ENCODE results near the gene FAM151B. TPM values are rescaled to one million over a fixed set of nuclear protein-coding genes. Genes with fewer than 3 reads are reported as not detected.
A peak's percentile ranks its signal among the peaks of the same experiment; 100 is the strongest.

Gene FAM151B
- total RNA-seq, 1 donor from 2014 or later = 3.8 TPM

GRCh38 chr5:80541392-80541791 is 53.5 kb downstream of the FAM151B start:
- no peak for DNase-seq (ENCODE audit: low read depth)
- H3K36me3 ChIP-seq (ENCODE audit: control insufficient read depth, insufficient read depth, low read length) = no peaks in the 10 kb centered on the region
- no peaks in the 10 kb centered on the region for H3K27me3 ChIP-seq (ENCODE audit: control insufficient read depth, insufficient read depth, low read length)
- H3K4me3 ChIP-seq (ENCODE audit: low read depth, low read length) = no peak overlapping the region
- TF ChIP-seq, protein P1, sequence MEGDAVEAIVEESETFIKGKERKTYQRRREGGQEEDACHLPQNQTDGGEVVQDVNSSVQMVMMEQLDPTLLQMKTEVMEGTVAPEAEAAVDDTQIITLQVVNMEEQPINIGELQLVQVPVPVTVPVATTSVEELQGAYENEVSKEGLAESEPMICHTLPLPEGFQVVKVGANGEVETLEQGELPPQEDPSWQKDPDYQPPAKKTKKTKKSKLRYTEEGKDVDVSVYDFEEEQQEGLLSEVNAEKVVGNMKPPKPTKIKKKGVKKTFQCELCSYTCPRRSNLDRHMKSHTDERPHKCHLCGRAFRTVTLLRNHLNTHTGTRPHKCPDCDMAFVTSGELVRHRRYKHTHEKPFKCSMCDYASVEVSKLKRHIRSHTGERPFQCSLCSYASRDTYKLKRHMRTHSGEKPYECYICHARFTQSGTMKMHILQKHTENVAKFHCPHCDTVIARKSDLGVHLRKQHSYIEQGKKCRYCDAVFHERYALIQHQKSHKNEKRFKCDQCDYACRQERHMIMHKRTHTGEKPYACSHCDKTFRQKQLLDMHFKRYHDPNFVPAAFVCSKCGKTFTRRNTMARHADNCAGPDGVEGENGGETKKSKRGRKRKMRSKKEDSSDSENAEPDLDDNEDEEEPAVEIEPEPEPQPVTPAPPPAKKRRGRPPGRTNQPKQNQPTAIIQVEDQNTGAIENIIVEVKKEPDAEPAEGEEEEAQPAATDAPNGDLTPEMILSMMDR (IDR thresholded peaks at IDR 0.05; ENCODE audit: insufficient read depth, low read length, poor library complexity, severe bottlenecking) = no peak

DNA sequence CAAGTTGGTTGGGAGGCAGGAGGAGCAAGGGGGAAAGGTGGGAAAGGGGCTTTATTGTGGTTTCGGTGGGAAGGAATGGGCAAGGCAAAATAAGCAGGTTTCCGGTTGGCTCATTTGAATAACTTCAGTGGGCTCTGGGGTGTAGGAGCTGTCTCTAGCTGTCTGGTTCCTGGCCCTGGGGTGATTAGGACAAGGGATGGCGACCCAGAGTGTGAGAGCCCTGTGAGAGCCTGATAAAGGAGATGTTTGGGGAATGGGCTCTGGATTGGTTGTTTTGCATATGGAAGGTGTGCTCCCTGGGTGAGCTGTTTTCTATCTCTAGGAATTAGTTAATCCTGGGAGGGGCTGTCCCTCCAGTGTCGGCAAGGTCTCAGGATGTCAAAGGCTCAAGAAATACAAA is 66.7 kb downstream of the FAM151B start:
- TF ChIP-seq, protein P1 (IDR thresholded peaks at IDR 0.05; ENCODE audit: insufficient read depth, low read length, poor library complexity, severe bottlenecking) = no peak
- Histone ChIP-seq H3K4me3 (ENCODE audit: low read depth, low read length) (no peak overlapping the region), H3K36me3 (ENCODE audit: control insufficient read depth, insufficient read depth, low read length) (no peaks in the 10 kb centered on the region), H3K27me3 (ENCODE audit: control insufficient read depth, insufficient read depth, low read length) (no peaks in the 10 kb centered on the region)
- DNase-seq (ENCODE audit: low read depth) = no peak

DNA sequence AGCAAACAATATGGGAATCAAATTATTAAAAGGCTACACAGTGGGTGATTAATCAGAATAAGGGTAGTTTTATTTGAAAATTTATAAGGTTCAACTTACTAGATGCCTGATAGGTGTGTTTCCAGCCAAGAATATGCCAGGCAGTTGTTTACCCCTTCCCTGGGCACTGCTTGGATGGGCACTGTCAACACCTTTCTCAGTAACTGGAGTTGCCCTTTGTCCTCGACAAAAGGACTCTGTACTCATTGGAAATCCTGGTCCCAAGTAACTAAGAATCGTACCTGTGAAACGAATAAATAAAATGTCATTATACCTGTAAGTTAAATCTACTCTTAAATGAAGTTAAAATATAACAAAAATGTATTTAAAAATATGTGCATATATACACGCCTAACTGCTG is 67.2 kb downstream of the FAM151B start:
- Histone ChIP-seq H3K36me3 (ENCODE audit: control insufficient read depth, insufficient read depth, low read length) (no peaks in the 10 kb centered on the region), H3K4me3 (ENCODE audit: low read depth, low read length) (no peak overlapping the region), H3K27me3 (ENCODE audit: control insufficient read depth, insufficient read depth, low read length) (no peaks in the 10 kb centered on the region)
- DNase-seq (ENCODE audit: low read depth) = no peak
- TF ChIP-seq, protein P1 (IDR thresholded peaks at IDR 0.05; ENCODE audit: insufficient read depth, low read length, poor library complexity, severe bottlenecking) = no peak

DNA sequence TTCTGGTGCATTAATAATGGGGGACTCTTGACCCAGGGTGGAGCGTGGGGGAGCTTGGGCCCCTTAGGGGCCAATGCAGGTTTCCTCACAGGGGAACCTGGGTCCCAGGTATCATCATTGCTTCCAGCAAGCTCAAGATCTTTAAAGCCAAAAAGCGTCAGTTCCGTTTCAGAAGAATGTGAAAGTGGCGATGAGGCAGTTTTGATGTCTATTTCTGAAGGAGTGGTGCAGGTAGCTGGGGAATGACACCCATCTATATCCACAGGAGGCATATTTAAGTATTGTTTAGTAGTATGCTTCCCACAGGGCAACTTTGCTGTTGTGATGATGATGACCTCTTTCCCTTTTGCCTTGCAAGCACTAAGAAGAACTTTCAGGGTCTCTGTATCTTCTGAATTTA is 71.3 kb downstream of the FAM151B start:
- TF ChIP-seq, protein P1 (IDR thresholded peaks at IDR 0.05; ENCODE audit: insufficient read depth, low read length, poor library complexity, severe bottlenecking) = no peak
- DNase-seq (ENCODE audit: low read depth) = no peak
- H3K36me3 ChIP-seq (ENCODE audit: control insufficient read depth, insufficient read depth, low read length) = no peaks in the 10 kb centered on the region
- no peak overlapping the region for H3K4me3 ChIP-seq (ENCODE audit: low read depth, low read length)
- no peaks in the 10 kb centered on the region for H3K27me3 ChIP-seq (ENCODE audit: control insufficient read depth, insufficient read depth, low read length)

- H3K4me3 ChIP-seq (ENCODE audit: low read depth, low read length) = no peak overlapping the region
- DNase-seq (ENCODE audit: low read depth) = peak; percentile 45
- H3K27me3 ChIP-seq (ENCODE audit: control insufficient read depth, insufficient read depth, low read length) = peaks cover 18% of the 10 kb centered on the region
- no peaks in the 10 kb centered on the region for H3K36me3 ChIP-seq (ENCODE audit: control insufficient read depth, insufficient read depth, low read length)
- TF ChIP-seq, protein P1 (IDR thresholded peaks at IDR 0.05; ENCODE audit: insufficient read depth, low read length, poor library complexity, severe bottlenecking) = no peak
These were observed 77.4 kb downstream of the FAM151B start for GRCh38 chr5:80565330-80565729.

GRCh38 chr5:80566711-80567259 is 78.9 kb downstream of the FAM151B start:
- peaks cover 21% of the 10 kb centered on the region for H3K27me3 ChIP-seq (ENCODE audit: control insufficient read depth, insufficient read depth, low read length)
- no peaks in the 10 kb centered on the region for H3K36me3 ChIP-seq (ENCODE audit: control insufficient read depth, insufficient read depth, low read length)
- TF ChIP-seq, protein P1 (IDR thresholded peaks at IDR 0.05; ENCODE audit: insufficient read depth, low read length, poor library complexity, severe bottlenecking) = no peak
- no peak overlapping the region for H3K4me3 ChIP-seq (ENCODE audit: low read depth, low read length)
- DNase-seq (ENCODE audit: low read depth) = no peak

All from kidney epithelial cell (primary cell).